ENCODE data around the gene LIMD2. TPM values are rescaled to one million over a fixed set of nuclear protein-coding genes. Genes with fewer than 3 reads are reported as not detected.

Gene LIMD2
- total RNA-seq, 2 donors from 2014 or later, result 114 to 185 TPM

DNA sequence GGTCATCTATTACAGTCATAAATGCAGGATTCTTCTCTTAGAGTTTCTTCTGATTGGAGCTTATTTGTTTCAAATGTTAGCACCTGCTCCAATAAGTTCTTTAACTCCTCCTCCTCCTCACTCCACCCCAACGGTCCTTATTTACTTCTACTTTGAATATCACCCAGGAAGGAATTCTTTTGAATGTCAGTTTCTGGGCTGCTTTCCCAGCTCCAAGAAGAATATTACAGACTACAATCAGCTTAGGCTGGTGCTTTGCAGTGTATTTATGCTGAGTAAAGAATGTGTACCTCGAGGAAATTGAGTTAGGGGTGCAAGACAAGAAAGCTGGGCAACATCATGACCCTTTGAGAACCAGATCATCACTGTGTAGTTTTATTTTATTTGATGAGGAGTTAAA lies 46.9 kb downstream of the LIMD2 start:
- Mint-ChIP-seq H3K27me3 (no peaks in the 10 kb centered on the region), H3K4me3 (no peak overlapping the region), H3K27ac (peak overlapping the region in 1 of 2 donors; percentile 13), H3K4me1 (ENCODE audit: low read depth in 2 of 2) (peaks cover 12 to 13% of the 10 kb centered on the region in 2 donors), H3K36me3 (peaks cover 6% of the 10 kb centered on the region), H3K9me3 (no peaks in the 10 kb centered on the region)
- ATAC-seq (no peak), DNase-seq (ENCODE audit: low spot score) (no peak)

DNA sequence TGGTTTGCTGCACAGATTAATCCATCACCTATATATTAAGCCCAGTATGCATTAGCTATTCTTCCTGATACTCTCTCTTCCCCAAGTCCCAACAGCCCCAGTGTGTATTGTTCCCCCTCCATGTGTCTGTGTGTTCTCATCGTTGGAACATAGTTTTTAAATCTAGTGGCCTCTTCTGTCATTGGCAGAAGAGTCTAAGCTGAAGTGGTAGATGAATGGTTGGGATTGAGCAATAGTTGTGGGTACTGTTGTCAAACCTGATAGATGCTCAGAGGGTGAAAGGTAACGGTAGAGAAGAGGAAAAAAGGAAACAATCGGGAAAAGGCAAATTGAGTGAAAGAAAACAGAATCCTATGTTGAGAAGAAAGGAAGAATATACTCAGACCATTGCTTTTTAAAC lies 47.8 kb downstream of the LIMD2 start:
- peaks cover 13 to 14% of the 10 kb centered on the region in 2 donors for H3K4me1 Mint-ChIP-seq (ENCODE audit: low read depth in 2 of 2)

DNA sequence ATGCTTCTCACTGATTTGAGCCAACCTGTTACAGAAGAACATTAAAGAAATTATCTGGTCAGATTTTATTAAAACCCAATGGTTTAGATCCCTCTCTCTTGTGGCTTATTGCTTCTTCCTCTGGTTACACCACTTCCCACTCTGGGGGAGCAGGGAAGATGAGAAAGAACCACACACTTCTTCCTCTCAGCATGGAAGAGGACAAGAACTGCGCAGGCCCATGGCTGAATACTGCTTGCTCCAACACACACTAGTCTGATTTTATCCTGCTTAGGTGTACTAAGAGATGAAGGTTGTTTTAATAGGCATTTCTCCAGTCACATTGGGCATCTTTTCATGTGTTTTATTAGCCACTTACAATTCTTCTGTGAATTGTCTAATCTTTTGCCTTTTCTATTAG lies 50.1 kb downstream of the LIMD2 start:
- H3K36me3 Mint-ChIP-seq, result peaks cover 6% of the 10 kb centered on the region
- DNase-seq (ENCODE audit: low spot score), result no peak
- H3K27ac Mint-ChIP-seq, result peak overlapping the region in 1 of 2 donors; percentile 47
- ATAC-seq, result no peak
- no peaks in the 10 kb centered on the region for H3K27me3 Mint-ChIP-seq
- H3K9me3 Mint-ChIP-seq, result no peaks in the 10 kb centered on the region
- no peak overlapping the region for H3K4me3 Mint-ChIP-seq
- peaks cover 16 to 28% of the 10 kb centered on the region in 2 donors for H3K4me1 Mint-ChIP-seq (ENCODE audit: low read depth in 2 of 2)

More for the DNA sequence above, 47.8 kb downstream of the LIMD2 start:
- Mint-ChIP-seq H3K27me3 (no peaks in the 10 kb centered on the region), H3K27ac (no peak overlapping the region), H3K9me3 (no peaks in the 10 kb centered on the region), H3K36me3 (peaks cover 6% of the 10 kb centered on the region), H3K4me3 (no peak overlapping the region)
- no peak for DNase-seq (ENCODE audit: low spot score)
- no peak for ATAC-seq

DNA sequence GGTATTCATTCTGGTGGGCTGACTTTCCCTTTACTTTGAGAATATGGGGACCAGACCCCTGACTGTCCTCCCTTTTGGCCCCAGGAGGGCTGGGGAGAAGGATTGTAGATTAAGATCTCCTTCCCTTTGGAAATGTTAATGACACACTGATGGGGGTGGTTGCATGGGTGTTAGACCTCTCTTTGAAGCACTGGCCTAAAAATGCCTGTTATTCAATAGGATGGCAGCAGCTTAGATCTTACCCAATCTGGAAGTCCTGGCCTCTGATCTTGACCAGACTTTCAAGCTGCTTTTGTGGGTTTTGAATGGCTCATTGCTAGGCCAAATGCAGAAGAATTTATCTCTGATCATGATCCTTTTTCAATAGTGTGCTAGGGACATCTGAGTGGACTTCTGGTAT lies 52.0 kb downstream of the LIMD2 start:
- DNase-seq (ENCODE audit: low spot score), result no peak
- ATAC-seq, result no peak
- Mint-ChIP-seq H3K4me3 (no peak overlapping the region), H3K27ac (peak overlapping the region in 1 of 2 donors; percentile 29), H3K27me3 (no peaks in the 10 kb centered on the region), H3K4me1 (ENCODE audit: low read depth in 2 of 2) (peaks cover 16 to 25% of the 10 kb centered on the region in 2 donors), H3K9me3 (no peaks in the 10 kb centered on the region), H3K36me3 (no peaks in the 10 kb centered on the region)

DNA sequence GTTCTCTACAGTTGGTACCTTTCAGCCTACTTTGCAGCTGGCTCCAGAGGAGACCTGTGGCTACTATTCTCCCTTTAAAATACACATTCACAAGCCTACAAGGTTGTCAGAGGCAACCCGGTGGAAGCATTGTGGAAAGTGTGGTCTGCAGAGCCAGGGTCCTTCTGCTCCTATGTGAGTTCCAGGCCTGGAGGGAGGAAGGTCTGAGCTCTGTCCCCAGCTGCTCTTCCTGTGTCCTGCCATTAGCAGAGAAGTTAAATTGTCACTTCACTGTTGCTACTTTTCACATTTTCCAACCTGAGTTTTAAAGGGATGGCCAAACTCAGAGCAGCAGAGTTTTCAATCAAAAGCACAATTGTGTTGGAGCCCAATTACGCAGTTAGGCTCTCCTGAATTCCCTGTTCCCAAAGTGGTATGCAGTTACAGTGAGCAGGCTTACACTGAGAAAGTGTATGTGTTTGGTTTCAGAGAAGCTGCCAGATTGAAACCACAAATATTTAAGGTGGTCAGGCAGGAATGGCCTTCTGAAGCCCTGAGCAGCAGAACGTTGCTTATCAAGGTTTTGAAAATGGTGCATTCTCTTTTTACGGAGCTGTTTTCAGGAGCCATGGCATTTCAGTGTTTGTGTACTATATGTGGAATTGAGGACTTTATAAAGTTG lies 52.7 kb downstream of the LIMD2 start:
- no peak for DNase-seq (ENCODE audit: low spot score)
- Mint-ChIP-seq H3K4me3 (no peak overlapping the region), H3K36me3 (no peaks in the 10 kb centered on the region)

DNA sequence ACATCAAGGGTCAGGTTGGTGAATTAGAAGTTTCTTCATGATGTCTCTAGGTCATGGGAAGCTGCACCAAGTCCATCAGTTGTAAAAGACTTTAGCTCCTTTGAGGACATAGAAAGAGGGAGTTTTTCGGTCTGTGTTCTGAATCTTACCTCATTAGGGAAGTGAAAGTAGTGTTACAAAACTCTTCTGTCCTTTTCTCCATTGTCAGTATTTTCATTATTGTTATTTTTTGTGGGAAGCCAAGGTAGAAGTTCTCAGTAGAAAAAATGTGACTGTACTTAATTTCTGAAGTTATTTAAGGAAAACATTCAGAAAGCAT lies 53.5 kb downstream of the LIMD2 start:
- ATAC-seq, result no peak
- peak overlapping the region; percentile 33 to 47 for H3K27ac Mint-ChIP-seq
- H3K4me3 Mint-ChIP-seq, result no peak overlapping the region
- H3K4me1 Mint-ChIP-seq (ENCODE audit: low read depth in 2 of 2), result peaks cover 11 to 25% of the 10 kb centered on the region in 2 donors
- no peaks in the 10 kb centered on the region for H3K27me3 Mint-ChIP-seq
- H3K9me3 Mint-ChIP-seq, result no peaks in the 10 kb centered on the region
- no peaks in the 10 kb centered on the region for H3K36me3 Mint-ChIP-seq
- no peak for DNase-seq (ENCODE audit: low spot score)

More for the DNA sequence above, 52.7 kb downstream of the LIMD2 start:
- no peaks in the 10 kb centered on the region for H3K27me3 Mint-ChIP-seq
- no peak for ATAC-seq
- no peak overlapping the region for H3K27ac Mint-ChIP-seq
- H3K9me3 Mint-ChIP-seq, result no peaks in the 10 kb centered on the region
- H3K4me1 Mint-ChIP-seq (ENCODE audit: low read depth in 2 of 2), result peaks cover 14 to 24% of the 10 kb centered on the region in 2 donors

Other genes starting within 250 kb of the LIMD2 start
- not detected for gene ACE, start 223.1 kb downstream of the LIMD2 start, total RNA-seq
- not detected for gene KCNH6, start 176.8 kb downstream of the LIMD2 start, total RNA-seq
- 100 to 1,000 TPM; 100 to 107 TPM for gene DCAF7, start 149.6 kb downstream of the LIMD2 start, total RNA-seq
- 10 to 100 TPM; 21.0 to 26.7 TPM for gene TACO1, start 99.2 kb downstream of the LIMD2 start, total RNA-seq
- 10 to 100 TPM; 38.2 to 52.0 TPM for gene MAP3K3, start 77.7 kb downstream of the LIMD2 start, total RNA-seq
- 10 to 100 TPM; 59.5 to 86.5 TPM for gene STRADA, start 41.7 kb upstream of the LIMD2 start, total RNA-seq
- 100 to 1,000 TPM in 1 of 2 donors, 10 to 100 TPM in 1; 72.6 to 102 TPM for gene CCDC47, start 73.5 kb upstream of the LIMD2 start, total RNA-seq
- 100 to 1,000 TPM; 107 to 161 TPM for gene DDX42, start 74.0 kb upstream of the LIMD2 start, total RNA-seq
- gene PSMC5, start 127.3 kb upstream of the LIMD2 start, total RNA-seq, result 100 to 1,000 TPM; 163 to 202 TPM
- 100 to 1,000 TPM in 1 of 2 donors, 10 to 100 TPM in 1; 74.2 to 116 TPM for gene FTSJ3, start 127.5 kb upstream of the LIMD2 start, total RNA-seq
- gene SMARCD2, start 142.6 kb upstream of the LIMD2 start, total RNA-seq, result 100 to 1,000 TPM; 102 to 136 TPM
- not detected for gene CSH2, start 173.6 kb upstream of the LIMD2 start, total RNA-seq
- not detected for gene GH2, start 181.8 kb upstream of the LIMD2 start, total RNA-seq
- not detected for gene CSH1, start 196.4 kb upstream of the LIMD2 start, total RNA-seq
- not detected for gene CSHL1, start 211.1 kb upstream of the LIMD2 start, total RNA-seq
- gene GH1, start 218.7 kb upstream of the LIMD2 start, total RNA-seq, result not detected
- 10 to 100 TPM; 33.8 to 58.6 TPM for gene CD79B, start 232.2 kb upstream of the LIMD2 start, total RNA-seq